Measurements from ENCODE around the gene COLGALT1. TPM values are rescaled to one million over a fixed set of nuclear protein-coding genes. Genes with fewer than 3 reads are reported as not detected.

The COLGALT1 gene
- total RNA-seq, 3 donors from 2014 or later (not counting 1 experiment from before 2014, with no cell fraction given), result 39.0 to 55.4 (median 43.7) TPM

DNA sequence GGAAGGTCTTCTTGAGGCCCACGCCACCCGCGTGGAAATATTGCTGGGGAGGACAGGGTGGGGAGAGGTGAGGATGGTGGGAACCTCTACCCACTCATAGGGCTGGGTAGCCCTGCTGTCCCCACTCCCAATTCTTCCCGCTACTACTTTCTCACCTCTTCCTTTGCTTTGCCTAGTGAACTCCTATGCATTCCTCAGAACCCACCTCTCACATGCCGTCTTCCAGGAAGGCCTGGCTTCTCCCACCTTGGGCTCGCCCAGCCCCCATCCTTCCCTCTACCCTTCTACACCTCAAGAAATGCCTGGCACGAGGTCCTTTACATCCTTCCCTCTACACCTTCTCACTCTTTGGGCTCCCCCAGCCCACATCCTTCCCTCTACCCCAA lies 62.4 kb downstream of the COLGALT1 start:
- Histone ChIP-seq H3K27me3 (ENCODE audit: control insufficient read depth, insufficient read depth, low read length) (peaks cover 11% of the 10 kb centered on the region), H3K4me1 (ENCODE audit: control insufficient read depth, insufficient read depth, low read length) (peaks cover 9% of the 10 kb centered on the region), H3K36me3 (ENCODE audit: control insufficient read depth, insufficient read depth, low read length) (no peaks in the 10 kb centered on the region), H3K4me3 (ENCODE audit: low read length) (no peak overlapping the region), H3K27ac (ENCODE audit: low read length) (no peak overlapping the region), H3K9me3 (ENCODE audit: control insufficient read depth, insufficient read depth, low read length) (no peaks in the 10 kb centered on the region)
- Mint-ChIP-seq H3K27ac (no peak overlapping the region), H3K9me3 (no peaks in the 10 kb centered on the region), H3K4me1 (peaks cover 7 to 12% of the 10 kb centered on the region in 2 donors), H3K36me3 (no peaks in the 10 kb centered on the region), H3K27me3 (ENCODE audit: low read depth in 2 of 2) (peaks cover 12 to 22% of the 10 kb centered on the region in 2 donors), H3K4me3 (no peak overlapping the region)
- DNase-seq (no peak), ATAC-seq (no peak)
- 81% methylated on average over 4 of the region's 7 CpGs for WGBS (ENCODE audit: insufficient coverage)
- no peak for TF ChIP-seq CTCF (IDR thresholded peaks at IDR 0.05)
- intact Hi-C loops (cut with micrococcal nuclease), result no loop called here

- H3K4me1 Mint-ChIP-seq, result peaks cover 7 to 14% of the 10 kb centered on the region in 2 donors
- Histone ChIP-seq H3K27ac (ENCODE audit: low read length) (no peak overlapping the region), H3K4me3 (ENCODE audit: low read length) (no peak overlapping the region), H3K9me3 (ENCODE audit: control insufficient read depth, insufficient read depth, low read length) (no peaks in the 10 kb centered on the region), H3K27me3 (ENCODE audit: control insufficient read depth, insufficient read depth, low read length) (peaks cover 11% of the 10 kb centered on the region), H3K36me3 (ENCODE audit: control insufficient read depth, insufficient read depth, low read length) (no peaks in the 10 kb centered on the region), H3K4me1 (ENCODE audit: control insufficient read depth, insufficient read depth, low read length) (peaks cover 11% of the 10 kb centered on the region)
- H3K27ac Mint-ChIP-seq, result no peak overlapping the region
- H3K4me3 Mint-ChIP-seq, result no peak overlapping the region
- TF ChIP-seq CTCF (IDR thresholded peaks at IDR 0.05), result no peak
- intact Hi-C loops (cut with micrococcal nuclease), result no loop called here
- H3K36me3 Mint-ChIP-seq, result no peaks in the 10 kb centered on the region
- H3K27me3 Mint-ChIP-seq (ENCODE audit: low read depth in 2 of 2), result peaks cover 12 to 22% of the 10 kb centered on the region in 2 donors
- DNase-seq, result no peak
- no peaks in the 10 kb centered on the region for H3K9me3 Mint-ChIP-seq
- no peak for ATAC-seq
- WGBS (ENCODE audit: insufficient coverage), result 86% methylated on average over 5 of the region's 7 CpGs
Observed at GRCh38 chr19:17618281-17618903, 62.9 kb downstream of the COLGALT1 start.

DNA sequence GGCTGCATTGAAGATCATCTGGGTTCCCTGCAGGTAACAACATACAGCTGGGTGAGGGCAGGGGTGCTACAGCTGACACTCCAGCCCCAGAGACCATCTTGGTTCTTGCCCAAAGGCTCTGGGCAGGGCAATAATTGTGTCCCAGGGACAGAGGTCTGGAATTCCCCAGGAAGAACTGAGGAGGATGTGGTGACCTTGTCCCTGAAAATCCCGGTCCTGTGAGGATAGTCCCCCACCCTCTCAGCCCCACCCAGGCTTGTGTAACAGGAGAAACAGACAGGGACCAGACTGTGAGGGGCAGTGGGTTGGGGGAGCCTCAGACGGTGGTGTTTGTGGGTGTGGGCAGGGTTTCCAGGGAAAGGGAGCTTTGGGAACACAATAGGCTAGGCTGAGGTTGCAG lies 63.5 kb downstream of the COLGALT1 start:
- H3K4me3 ChIP-seq (ENCODE audit: low read length), result no peak overlapping the region
- H3K36me3 Mint-ChIP-seq, result no peaks in the 10 kb centered on the region
- no peaks in the 10 kb centered on the region for H3K36me3 ChIP-seq (ENCODE audit: control insufficient read depth, insufficient read depth, low read length)
- no peak overlapping the region for H3K27ac ChIP-seq (ENCODE audit: low read length)
- H3K4me3 Mint-ChIP-seq, result no peak overlapping the region
- H3K4me1 Mint-ChIP-seq, result peaks cover 7 to 14% of the 10 kb centered on the region in 2 donors
- peaks cover 11% of the 10 kb centered on the region for H3K27me3 ChIP-seq (ENCODE audit: control insufficient read depth, insufficient read depth, low read length)
- ATAC-seq (no peak), DNase-seq (no peak)
- no peak for TF ChIP-seq CTCF (IDR thresholded peaks at IDR 0.05)
- intact Hi-C loops (cut with micrococcal nuclease), result no loop called here
- H3K4me1 ChIP-seq (ENCODE audit: control insufficient read depth, insufficient read depth, low read length), result peaks cover 11% of the 10 kb centered on the region
- H3K27me3 Mint-ChIP-seq (ENCODE audit: low read depth in 2 of 2), result peaks cover 12 to 22% of the 10 kb centered on the region in 2 donors
- no peaks in the 10 kb centered on the region for H3K9me3 ChIP-seq (ENCODE audit: control insufficient read depth, insufficient read depth, low read length)
- no peak overlapping the region for H3K27ac Mint-ChIP-seq
- H3K9me3 Mint-ChIP-seq, result no peaks in the 10 kb centered on the region
- WGBS (ENCODE audit: insufficient coverage), result 14% methylated on average over 2 of the region's 2 CpGs

GRCh38 chr19:17620696-17621095 lies 65.2 kb downstream of the COLGALT1 start:
- Histone ChIP-seq H3K4me1 (ENCODE audit: control insufficient read depth, insufficient read depth, low read length) (peaks cover 11% of the 10 kb centered on the region), H3K27me3 (ENCODE audit: control insufficient read depth, insufficient read depth, low read length) (peaks cover 10% of the 10 kb centered on the region), H3K36me3 (ENCODE audit: control insufficient read depth, insufficient read depth, low read length) (no peaks in the 10 kb centered on the region), H3K27ac (ENCODE audit: low read length) (no peak overlapping the region), H3K9me3 (ENCODE audit: control insufficient read depth, insufficient read depth, low read length) (no peaks in the 10 kb centered on the region), H3K4me3 (ENCODE audit: low read length) (no peak overlapping the region)
- DNase-seq, result no peak
- no peak for ATAC-seq
- TF ChIP-seq CTCF (IDR thresholded peaks at IDR 0.05), result no peak
- no peak overlapping the region for H3K27ac Mint-ChIP-seq
- no peak overlapping the region for H3K4me3 Mint-ChIP-seq
- intact Hi-C loops (cut with micrococcal nuclease), result no loop called here
- H3K4me1 Mint-ChIP-seq, result peaks cover 7 to 14% of the 10 kb centered on the region in 2 donors
- no peaks in the 10 kb centered on the region for H3K9me3 Mint-ChIP-seq
- H3K27me3 Mint-ChIP-seq (ENCODE audit: low read depth in 2 of 2), result peaks cover 12 to 22% of the 10 kb centered on the region in 2 donors
- no peaks in the 10 kb centered on the region for H3K36me3 Mint-ChIP-seq
- WGBS (ENCODE audit: insufficient coverage), result 100% methylated on average over 1 of the region's 1 CpG
